HG03457 (cell line): ENCODE measurements around the gene FMN1.

Source experiments
- ATAC-seq: cut with Tn5 transposase; IDR thresholded peaks from one replicate; pipeline ENCODE4 v1.9.1; 2021; ENCODE audit warnings: moderate number of reproducible peaks; ENCODE audit not compliant: unreplicated experiment

The FMN1 gene

DNA sequence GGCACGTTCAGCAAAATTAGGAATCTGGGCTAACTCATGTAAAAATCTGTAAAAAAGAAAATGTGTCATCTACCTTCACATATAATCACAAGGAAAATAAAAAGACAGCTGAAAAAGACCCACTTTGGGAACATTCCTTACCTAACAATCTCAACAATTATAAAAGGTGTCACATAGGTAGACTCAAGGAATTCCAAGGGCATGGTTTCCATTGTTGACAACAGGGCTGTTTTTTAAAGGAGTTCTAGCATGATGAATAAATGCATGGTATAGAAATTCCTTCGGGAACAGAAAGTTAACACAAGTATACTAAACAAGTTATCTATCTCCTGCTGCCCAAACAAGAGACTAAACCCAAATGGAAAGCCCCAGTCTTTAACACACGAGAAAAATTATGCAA, 292.5 kb downstream of the FMN1 start:
- ATAC-seq: no peak

DNA sequence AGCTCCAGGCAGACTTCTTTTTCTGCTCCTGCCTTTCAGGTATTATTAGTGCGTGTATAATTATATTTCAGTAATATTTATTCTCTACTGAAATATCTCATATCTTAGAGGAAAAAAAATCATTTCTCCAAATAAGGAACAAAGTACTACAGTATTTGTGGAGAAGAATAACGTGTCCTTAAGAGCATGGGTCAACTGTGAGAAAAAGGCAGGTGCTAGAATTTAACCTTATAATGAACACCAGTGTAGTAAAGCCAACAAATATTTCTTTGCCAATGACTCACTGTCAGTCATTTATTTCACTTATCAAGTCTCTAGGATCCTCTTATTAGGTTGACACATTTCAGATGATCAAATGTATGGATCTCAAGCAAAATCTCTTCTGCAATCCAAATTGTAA, 293.3 kb downstream of the FMN1 start:
- ATAC-seq: no peak

DNA sequence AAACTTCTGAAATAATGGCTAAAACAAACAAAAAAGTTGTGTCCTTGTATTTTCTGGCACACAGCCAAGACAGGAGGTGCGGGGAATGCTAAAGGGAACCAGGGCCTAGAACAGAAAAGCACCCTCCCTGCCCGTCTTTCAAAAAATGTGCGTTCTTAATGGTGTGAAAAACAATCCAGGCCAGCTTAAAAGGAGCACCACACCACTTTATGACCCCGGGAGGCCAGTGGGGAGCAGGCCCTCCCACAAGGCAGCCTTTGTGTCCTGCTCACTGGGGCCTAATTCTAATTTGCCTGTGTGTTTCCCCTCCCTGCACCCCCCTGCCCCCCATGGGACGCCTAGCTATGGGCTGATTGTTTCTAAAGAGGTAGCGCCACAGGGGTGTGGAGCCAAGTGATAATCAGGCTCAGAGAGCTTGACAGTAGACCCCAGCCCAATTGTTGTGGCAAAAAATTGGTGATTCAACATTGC, 295.4 kb downstream of the FMN1 start:
- no peak for ATAC-seq

DNA sequence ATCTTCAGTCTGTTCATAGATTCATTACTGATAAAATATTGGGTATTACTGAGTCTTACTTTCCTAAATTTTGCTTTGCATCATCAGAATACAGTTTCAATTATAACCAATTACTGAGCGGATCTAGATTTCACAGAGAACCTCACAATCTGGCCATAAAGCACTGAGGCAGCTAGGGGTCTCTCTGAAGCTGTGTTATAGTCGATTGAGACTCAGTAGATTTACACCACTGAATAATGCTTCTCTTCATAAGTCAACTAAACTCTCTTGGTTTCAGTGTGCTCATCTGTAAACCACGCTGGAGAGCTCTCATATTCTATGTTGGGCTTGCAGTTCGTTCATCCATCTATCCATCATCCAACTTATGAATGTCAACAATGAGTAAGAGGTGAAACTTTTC, 296.1 kb downstream of the FMN1 start:
- ATAC-seq: no peak

DNA sequence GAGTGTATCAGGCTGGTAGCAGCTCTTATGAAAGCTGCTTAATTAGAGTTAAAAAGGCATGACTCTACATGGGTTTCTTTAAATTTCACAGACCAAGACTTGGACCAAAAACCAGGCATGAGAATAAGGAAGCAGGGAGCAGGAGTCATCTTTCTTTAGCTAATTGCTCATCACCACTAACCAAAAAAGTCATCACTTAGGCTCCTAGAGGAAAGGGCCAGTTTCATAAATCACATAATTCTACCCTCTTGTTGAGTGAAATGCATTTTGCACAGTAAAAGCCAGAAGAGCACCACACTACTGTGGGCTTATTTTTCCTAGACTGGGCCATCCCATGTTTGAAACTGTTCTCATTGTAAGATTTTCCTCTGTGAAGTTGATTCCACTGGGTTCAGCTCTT, 301.1 kb downstream of the FMN1 start:
- ATAC-seq: no peak

DNA sequence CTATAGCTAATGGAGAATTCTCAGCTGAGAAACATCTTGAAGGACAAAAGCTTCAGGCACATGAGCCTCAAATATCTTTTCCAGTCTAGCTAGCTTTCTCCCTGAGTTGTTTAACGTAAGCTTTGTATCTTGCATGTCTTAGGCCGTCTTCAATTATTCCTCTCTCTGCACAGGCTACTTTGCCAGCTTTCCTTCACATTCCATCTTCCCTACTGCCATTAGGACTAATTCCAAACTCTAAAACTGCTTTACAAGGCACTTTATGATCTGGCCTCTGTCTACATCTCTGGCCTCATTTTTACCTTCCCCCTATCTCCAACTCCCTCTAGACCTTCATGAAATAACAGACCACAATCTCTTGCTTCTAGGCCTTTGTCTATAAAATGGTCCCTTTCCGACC, 305.3 kb downstream of the FMN1 start:
- ATAC-seq: no peak

DNA sequence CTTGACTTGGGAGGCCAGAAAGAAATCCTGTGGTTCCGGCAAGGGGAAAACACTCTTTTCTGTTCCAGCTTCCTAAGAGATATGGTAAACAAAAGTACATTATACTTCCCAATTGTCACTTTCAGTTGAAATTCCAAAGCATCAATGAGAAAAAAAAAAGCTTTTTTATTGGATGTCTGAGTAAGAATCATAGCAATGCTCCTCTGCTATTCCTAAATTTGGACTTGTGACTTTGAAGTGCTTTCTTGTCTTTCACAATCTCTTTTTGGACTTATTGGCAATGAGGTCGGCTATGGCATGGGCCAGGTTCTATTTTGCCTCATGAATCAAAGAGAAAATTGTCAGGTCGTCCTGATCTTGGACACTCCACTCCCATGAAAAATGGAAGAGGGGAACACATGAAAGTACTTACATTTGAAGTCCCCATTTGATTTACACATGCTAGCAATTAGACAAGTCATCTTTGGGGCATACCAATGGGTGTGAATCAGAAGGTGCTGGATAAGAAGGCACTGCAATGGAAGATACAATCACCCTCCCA, 306.2 kb downstream of the FMN1 start:
- ATAC-seq: no peak

DNA sequence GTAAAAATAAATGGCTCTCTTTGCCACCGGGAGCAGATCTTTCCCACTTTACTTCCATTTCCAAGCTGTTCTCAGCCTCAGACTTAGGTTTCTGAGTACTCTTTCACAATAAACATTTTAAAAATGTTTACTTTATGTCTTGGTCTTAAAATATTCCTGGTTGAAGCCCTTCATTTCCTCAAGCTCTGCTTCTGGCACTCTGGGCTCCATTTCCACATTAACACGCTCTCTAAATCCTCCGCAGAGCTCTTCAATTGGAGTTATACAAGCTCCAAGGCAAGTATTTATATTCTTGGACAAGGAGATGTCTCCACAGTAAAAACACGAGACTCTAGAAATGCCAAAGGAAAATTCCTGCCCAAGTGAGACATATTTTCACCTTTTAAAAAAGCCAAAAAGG, 307.4 kb downstream of the FMN1 start:
- ATAC-seq: no peak

DNA sequence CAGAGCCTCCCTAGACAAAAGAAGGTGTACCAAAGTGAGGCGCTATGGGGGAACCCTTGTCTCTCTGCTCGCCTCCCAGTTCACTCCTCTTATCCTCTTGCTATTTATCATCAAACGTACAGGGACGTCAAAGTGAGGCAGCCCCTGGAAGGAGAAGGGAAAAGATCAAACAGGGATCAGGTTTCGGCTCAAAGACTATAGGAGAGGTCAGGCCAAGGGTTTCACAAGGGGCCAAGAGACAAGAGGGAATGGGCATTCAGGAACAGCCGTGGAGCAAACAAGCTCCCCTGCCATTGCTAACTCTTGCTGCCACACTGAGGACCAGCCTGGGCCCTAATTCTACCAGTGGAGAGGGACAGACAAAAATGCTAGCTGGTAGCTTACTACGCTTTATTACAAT, 308.1 kb downstream of the FMN1 start:
- ATAC-seq: no peak

DNA sequence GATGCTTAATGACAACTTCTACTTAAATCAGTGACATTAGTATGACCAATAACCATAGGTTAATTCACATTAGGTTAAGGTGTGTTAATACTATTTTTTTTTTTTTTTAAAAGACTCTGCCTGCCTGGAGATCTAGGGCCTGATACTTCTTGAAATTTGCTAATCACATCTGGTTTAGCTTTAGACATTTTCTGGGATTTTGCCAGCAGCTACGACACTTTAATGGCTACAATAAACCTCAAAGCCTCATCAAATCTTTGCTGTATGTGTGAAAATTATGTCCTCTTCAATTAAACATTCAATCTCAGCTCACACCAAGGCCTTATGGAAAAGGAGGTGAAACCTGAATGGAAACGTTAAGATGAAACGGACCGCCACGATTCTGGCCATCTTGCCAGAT, 308.8 kb downstream of the FMN1 start:
- ATAC-seq: no peak

DNA sequence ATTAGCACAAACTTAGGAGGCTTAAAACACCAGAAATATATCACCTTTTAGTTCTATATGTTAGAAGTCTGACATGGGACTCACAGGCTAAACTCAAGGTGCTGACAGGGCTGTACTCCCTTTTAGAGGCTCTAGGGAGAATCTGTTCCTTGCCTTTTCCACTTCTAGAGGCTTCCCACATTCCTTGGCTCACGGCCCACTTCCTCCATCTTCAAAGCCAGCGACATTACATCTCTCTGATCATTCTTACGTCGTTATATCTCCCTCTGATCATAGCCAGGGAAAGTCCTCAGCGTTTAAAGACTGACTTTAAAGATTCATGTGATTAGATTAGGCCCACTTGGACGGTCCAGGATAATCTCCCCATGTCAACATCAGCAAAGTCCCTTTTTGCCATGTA, 310.4 kb downstream of the FMN1 start:
- no peak for ATAC-seq

DNA sequence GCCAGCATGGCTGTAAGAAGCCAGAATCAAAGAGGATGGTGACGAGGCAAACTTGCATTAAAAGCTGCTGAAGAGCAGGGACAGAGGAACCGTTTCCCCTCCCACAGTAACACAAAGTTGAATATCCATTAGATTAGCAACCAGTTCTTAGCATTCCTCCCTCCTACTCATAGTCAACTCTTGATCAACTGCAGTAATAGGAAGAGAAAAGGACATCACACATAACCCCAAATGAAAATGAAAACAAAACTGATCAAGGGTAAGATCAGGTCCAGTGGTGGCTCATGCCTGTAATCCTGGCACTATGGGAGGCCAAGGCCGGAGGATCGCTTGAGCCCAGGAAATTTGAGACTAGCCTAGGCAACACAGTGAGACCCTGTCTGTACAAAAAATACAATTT, 311.6 kb downstream of the FMN1 start:
- no peak for ATAC-seq

DNA sequence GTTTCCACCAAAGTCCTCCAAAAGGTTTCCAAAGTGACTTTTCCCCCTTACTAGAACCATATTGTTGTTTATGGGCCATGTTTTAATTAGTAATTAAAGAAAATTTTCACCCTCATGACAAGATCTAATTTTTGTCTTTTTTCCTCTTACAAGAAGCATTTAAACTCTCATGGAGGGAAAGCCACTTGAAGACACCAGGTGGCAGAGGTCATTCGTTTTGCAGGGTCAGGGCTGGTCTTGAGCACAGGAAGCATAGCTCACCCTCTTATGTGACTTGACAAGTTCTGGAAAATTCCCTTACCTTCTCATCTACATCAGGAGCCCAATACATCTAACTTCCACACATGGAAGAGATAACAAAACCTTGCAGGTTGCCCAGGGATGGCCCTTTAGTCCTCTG, 313.0 kb downstream of the FMN1 start:
- ATAC-seq: no peak

DNA sequence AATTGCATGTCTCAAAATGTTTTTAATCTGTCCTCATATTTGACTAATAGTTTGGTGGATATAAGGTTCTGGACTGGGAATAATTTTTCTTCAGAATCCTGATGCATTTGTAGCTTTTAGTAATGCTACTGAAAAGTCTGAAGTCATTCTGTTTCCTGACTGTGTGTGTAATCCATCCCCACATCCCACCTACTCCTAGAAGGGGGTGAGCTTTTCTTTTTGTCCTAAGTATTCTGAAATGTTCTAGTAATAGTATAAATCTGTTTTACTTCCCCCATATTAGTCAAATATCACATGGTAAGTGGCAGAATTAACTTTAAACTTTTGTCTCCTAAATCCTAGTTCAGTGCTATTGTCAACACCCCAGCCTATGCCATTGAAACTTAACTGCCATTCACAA, 313.9 kb downstream of the FMN1 start:
- no peak for ATAC-seq

DNA sequence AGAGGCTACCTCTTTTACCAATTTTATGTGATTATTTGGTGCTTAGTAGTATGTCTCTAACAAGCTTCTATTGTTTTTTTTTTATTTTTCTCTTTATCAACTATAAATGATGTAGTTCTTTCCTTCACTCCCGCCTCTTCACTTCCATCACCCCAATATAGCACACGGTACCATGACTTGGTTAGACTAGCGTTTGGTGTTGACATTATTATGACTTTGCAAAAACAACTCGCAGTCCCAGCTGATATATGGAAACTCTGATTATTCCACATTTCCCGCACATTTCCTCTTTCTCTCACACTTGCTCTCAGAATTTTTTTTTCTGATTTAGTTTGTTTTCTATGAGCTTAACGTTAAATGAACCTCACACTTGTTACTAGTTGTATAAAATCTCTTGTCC, 314.5 kb downstream of the FMN1 start:
- ATAC-seq: no peak

DNA sequence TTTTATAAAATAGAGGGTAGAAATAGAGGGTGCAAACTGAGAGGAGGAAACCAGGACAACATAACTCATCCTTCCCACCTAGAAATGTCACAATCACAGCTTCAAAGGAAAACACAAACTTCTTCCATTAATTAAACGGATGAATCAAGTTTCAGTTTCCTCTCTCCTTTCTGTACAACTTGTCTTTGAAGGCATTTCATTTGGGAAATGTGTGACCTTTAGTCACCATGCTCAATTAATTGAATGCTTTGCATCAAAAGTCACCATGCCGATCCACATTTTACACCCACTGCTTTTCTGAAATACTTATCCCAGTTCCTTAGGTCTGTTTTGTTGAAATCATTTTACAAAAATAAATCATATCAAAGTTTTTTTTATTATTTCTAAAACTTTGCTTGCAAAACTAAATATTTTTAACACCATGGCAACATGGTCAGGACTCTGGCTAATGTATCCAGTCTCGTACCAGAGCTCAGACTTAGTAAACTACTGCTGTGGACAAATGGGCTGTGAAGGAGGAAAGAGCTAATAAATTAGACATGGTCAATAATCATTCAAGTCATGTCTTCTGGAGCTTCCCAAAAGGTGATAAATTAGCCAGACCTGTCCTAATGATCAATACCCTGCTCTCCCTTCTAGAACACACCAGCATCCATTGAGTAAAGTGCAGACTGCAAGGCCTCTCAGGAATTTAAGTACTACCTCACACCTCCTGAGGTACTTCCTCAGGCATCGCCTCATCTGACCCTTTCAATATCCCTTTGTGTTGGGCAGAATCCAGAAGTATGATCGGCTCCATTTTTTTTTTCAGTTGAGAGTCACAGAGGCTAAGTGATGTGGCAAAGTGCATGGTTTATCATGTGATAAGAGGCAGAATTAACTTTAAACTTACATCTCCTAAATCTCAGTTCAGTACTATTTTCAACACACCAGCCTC, 315.4 kb downstream of the FMN1 start:
- ATAC-seq: no peak

DNA sequence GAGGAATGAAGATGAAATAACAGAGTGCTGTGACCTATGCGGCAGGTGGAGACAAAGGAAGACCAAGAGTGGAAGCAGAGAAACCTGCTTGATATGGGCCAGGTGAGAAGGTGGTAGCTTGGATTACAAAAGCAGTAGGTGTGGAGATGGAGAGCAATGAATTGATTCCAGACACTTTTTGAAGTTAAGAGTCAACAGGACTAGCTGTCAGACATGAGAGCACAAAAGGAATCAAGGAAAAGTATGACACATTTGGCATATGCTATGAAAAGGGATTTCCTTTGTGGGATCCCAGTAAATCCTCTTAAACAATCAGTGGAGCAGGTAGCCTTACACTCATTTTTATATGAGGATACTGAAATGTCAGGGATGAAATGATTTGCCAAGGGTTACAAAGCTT, 316.2 kb downstream of the FMN1 start:
- ATAC-seq: no peak

DNA sequence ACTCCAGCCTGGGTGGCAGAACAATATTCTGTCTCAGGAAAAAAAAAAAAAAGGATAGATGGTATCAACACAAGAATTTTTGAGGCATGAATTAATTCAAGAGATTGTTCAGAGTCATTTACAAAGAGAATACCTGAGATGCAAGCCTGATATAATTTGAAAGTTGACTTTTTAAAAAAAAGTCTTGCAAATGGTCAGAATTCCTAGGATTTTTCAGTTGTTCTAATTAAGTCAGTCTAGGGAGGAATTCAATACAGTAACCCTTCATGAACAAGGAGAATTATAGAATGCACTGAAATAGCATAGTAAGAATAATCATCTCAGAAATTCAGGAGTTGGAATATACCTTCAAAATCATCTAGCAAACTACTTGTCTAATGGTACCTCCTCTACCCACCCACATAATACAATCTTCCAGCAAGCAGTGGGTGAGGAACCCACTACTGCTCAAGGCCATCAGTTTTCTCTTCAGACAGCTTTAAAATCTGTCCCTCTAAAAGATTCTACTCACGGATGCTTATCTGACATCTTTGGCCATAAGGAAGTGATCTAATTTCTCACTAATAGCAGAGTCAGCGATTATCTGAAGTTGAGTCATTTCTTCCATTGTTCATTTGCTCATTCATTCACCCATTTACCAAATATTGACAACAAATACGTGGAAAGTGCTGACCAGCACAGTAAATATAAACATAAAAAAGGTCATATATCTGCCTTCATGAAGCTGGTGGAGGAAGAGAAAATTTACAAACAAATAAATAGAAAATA, 317.1 kb downstream of the FMN1 start:
- ATAC-seq: no peak

DNA sequence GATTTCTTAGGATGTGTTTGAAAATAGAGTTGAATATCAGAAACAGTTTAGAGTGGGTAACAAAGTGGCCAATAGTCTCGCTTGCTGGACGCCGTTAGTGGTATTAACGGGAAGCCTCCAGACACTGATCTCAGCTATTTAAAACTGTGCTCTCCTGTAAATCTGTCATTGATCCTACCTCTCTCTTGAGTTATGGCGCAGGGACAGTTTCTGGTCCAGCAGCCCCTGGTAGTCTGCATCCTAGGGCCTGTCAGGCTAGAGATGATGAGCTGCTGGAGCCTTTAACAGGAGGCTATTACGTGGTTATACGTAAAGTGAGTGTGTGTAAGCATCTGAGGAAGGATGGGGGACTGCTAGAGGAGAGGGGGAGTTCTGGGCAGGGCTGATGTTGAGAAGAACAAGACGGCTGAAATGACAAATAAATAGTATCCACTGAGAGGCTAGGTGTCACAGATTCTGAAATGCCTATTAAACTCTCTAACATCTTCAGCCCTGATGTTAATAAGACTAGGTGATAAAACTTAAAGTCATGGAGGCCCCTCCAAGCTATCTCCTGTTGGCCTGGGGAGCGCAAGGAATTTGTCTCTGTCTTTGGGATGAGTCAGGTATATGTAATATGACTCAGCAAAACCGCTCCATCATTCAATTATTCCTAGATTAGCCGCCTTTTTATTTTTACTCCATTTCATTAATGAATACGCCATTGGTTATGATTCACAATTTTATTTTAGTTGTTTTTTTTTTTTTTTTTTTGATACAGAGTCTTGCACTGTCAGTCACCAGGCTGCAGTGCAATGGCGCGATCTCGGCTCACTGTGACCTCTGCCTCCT, 321.0 kb downstream of the FMN1 start:
- no peak for ATAC-seq

DNA sequence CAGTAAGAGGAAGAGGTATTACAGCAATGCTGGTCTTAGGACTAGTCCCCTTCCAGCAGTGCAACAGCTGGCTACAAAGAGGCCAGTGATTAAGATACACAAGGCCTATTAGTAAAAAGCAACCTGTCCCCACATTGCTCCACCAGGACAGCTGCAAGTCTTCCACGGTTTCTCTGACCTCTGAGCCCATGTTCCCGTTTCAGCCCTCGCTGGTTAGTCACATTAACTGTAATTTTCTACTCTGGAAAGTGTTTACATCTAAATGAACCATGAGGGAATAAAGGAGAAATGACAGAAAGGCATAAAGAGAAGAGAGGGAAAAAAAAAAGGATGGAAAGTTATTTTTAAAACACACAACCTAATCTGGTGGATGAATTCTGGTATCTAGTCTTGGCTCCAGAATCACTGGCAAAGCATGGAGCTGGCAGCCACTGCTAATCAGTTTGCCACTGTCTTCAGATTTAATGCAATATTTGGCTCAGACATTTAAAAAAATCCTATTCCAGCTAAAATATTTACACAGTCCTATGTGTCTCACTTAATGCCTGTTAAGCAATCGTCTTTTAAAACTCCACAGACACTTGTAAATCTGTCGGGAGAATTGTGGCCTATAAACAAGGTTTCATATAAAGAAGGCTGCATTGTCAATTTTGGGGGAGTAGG, 321.8 kb downstream of the FMN1 start:
- ATAC-seq: no peak
